Measurements from ENCODE around the gene MICALL1. TPM values are rescaled to one million over a fixed set of nuclear protein-coding genes. Genes with fewer than 3 reads are reported as not detected.
"Not testable (repeated sequence)": the region's sequence is repeated elsewhere in the genome, so short reads cannot be mapped to it uniquely, and the experiment has no call there.

MICALL1 gene
- total RNA-seq, 4 donors from 2014 or later, result 64.7 to 139 (median 88.4) TPM

DNA sequence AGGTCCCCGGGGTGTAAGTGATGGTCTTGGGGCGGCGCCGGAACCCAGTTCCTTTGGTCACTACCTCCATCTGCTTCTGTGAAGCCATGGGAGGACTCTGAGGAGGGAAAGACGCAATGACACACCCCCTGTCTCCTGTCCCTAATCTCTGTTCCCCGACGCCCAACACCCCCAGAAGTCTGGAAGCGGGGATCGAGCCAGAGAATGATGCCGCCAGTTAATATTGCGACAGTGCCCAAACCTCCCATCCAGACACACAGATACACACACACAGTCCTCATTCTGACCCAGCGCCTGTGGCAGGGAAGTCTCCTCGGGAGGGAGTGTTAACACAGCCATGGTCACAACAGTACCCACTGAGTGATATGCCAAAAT lies 47.0 kb downstream of the MICALL1 start:
- 0 to 2% methylated on average over 5 to 10 of the region's 13 CpGs for WGBS, 2 donors
- H3K4me3 ChIP-seq, result peak overlapping the region; percentile 79 to 99 (median 92)
- H3K4me1 ChIP-seq, result peaks cover 16 to 38% (median 21%) of the 10 kb centered on the region in 3 donors
- no peaks in the 10 kb centered on the region for H3K27me3 ChIP-seq
- TF ChIP-seq, protein P1, sequence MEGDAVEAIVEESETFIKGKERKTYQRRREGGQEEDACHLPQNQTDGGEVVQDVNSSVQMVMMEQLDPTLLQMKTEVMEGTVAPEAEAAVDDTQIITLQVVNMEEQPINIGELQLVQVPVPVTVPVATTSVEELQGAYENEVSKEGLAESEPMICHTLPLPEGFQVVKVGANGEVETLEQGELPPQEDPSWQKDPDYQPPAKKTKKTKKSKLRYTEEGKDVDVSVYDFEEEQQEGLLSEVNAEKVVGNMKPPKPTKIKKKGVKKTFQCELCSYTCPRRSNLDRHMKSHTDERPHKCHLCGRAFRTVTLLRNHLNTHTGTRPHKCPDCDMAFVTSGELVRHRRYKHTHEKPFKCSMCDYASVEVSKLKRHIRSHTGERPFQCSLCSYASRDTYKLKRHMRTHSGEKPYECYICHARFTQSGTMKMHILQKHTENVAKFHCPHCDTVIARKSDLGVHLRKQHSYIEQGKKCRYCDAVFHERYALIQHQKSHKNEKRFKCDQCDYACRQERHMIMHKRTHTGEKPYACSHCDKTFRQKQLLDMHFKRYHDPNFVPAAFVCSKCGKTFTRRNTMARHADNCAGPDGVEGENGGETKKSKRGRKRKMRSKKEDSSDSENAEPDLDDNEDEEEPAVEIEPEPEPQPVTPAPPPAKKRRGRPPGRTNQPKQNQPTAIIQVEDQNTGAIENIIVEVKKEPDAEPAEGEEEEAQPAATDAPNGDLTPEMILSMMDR (IDR thresholded peaks at IDR 0.05), result no peak
- no peak for TF ChIP-seq POLR2A (IDR thresholded peaks at IDR 0.05)
- H3K36me3 ChIP-seq, result peaks cover 0 to 21% (median 3%) of the 10 kb centered on the region in 3 donors
- intact Hi-C loops (cut with DNase I), result no loop called here
- no peak for DNase-seq
- H3K27ac ChIP-seq, result peak overlapping the region in 3 of 4 donors; percentile 72 to 89 (median 85)
- no peaks in the 10 kb centered on the region for H3K9me3 ChIP-seq

DNA sequence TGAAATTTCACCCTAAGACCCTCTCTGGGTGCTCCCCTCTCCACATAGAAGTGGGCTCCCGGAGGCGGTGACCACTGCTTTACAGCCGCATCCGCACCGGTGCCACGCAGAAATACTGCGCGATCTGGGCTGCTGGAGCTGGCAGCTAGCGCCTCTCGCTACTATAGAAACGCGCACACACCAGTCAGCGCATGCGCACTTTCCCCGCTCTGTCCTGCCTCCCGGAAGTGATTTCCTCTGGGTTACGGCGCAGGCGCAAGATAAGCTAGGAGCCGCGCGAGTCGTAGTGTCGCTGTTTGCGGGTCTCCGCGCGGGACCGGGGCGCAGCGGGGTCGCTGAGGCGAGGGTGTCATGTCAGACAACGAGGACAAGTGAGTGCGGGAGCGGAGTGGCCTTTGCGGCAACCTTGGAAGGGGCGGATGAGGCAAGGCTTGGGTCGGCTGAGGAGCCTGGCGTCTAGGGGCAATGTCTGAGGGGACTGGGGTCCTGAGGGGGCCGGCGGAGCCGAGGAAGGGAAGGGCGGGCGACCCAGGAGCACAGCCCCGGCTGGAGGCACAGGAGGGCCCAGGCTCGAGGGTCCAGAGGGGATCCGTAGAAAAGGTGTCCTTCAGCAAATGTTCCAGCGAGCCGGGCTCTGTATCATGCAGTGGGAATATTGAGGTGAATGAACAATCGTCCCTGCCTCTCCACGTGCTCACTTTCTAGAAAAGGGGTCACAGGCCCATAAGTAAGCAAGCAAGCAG lies 47.5 kb downstream of the MICALL1 start, which contains the start of the genes C22orf23 and POLR2F:
Gene C22orf23 (minus strand): TSS at position 165 of the 743 bp plus-strand sequence. CDS start 452 bp downstream, outside the sequence.
Gene POLR2F (plus strand): TSS at position 263 of the 743 bp plus-strand sequence. CDS start 89 bp downstream, at position 352.
- peak within 1 kb of the TSS; percentile 72 to 89 (median 84) for H3K27ac ChIP-seq
- peaks cover 16 to 38% (median 21%) of the 10 kb centered on the region in 3 donors for H3K4me1 ChIP-seq
- DNase-seq, result peak; percentile 58
- no peaks in the 10 kb centered on the region for H3K27me3 ChIP-seq
- WGBS, 2 donors, result 0 to 1% methylated on average over 11 to 16 of the region's 52 CpGs
- no peaks in the 10 kb centered on the region for H3K9me3 ChIP-seq
- TF ChIP-seq, protein P1 (IDR thresholded peaks at IDR 0.05), result peak in 1 of 6 experiments; percentile 58
- peak in 2 of 4 donors; percentile 30 to 52 for TF ChIP-seq POLR2A (IDR thresholded peaks at IDR 0.05)
- intact Hi-C loops (cut with DNase I), result no loop called here
- peak within 1 kb of the TSS; percentile 79 to 99 (median 92) for H3K4me3 ChIP-seq
- H3K36me3 ChIP-seq, result peaks cover 2 to 27% (median 8%) of the 10 kb centered on the region in 3 donors

DNA sequence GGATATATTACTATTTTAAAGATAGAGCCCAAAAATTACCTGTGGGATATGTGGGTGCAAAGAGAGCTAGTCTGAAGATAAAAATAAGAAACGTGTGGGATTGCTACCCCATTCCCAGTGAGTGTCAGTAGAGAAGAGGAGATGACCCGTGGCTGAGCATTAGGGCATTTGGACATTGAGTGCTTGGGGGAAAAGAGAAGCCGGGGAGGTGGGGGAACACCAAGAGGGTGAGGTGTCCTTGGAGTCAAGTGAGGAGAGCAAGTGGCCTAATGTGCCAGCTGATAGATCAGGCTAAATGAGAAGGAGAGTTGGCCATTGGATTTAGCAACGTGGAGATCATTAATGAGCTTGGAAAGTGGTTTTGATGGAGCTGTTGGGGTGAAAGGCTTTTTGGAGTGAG lies 48.6 kb downstream of the MICALL1 start:
- Histone ChIP-seq H3K27ac (no peak overlapping the region), H3K4me3 (peak overlapping the region in 3 of 4 donors; percentile 79 to 99 (median 90)), H3K36me3 (peaks cover 10 to 38% (median 10%) of the 10 kb centered on the region in 3 donors), H3K27me3 (no peaks in the 10 kb centered on the region), H3K9me3 (no peaks in the 10 kb centered on the region), H3K4me1 (peaks cover 16 to 38% (median 21%) of the 10 kb centered on the region in 3 donors)
- WGBS, 2 donors, result 64 to 66% methylated on average over 4 of the region's 4 CpGs
- TF ChIP-seq, protein P1 (IDR thresholded peaks at IDR 0.05), result no peak
- TF ChIP-seq POLR2A (IDR thresholded peaks at IDR 0.05), result no peak
- no peak for DNase-seq
- intact Hi-C loops (cut with DNase I), result no loop called here

DNA sequence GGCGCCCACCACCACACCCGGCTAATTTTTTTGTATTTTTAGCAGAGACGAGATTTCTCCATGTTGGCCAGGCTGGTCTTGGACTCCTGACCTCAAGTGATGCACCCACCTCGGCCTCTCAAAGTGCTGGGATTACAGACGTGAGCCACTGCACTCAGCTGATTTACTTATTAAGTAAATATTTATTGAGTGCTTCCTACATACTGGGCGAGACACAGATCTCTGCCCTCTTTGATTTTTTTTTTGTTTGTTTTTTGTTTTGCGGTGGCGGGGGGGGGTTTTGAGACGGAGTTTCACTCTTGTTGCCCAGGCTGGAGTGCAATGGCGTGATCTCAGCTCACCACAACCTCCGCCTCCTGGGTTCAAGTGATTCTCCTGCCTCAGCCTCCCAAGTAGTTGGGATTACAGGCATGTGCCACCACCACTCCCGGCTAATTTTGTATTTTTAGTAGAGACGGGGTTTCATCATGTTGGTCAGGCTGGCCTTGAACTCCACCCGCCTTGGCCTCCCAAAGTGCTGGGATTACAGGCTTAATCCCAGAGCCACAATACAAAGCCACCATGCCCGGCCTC lies 49.8 kb downstream of the MICALL1 start:
- H3K4me1 ChIP-seq, result peaks cover 16 to 38% (median 21%) of the 10 kb centered on the region in 3 donors
- peaks cover 12 to 50% (median 19%) of the 10 kb centered on the region in 3 donors for H3K36me3 ChIP-seq
- intact Hi-C loops (cut with DNase I); H3K27ac ChIP-seq; H3K4me3 ChIP-seq; DNase-seq; H3K27me3 ChIP-seq; H3K9me3 ChIP-seq: not testable (repeated sequence)
- 72 to 83% methylated on average over 14 to 15 of the region's 15 CpGs for WGBS, 2 donors

DNA sequence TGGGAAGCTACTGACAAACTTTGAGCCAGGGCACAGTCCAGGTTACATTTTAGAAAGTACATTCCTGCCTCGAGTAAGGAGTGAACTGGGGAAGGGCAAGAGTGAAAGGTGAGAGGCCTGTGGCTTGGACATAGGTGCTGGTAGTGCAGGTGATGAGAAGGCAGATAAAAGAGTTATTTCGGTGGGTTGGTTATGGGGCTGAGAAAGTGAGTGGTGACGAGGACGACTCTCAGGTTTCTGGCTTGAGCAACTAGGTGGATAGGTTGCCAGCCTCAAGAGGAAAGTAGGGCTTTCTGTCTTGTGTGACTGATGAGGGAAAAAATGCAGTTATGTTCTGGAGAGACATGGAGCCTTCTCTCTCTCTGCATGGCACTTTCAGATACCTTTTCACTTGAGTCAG lies 51.1 kb downstream of the MICALL1 start:
- no peak for DNase-seq
- 82 to 87% methylated on average over 4 of the region's 4 CpGs for WGBS, 2 donors
- H3K4me1 ChIP-seq, result peaks cover 16 to 35% (median 18%) of the 10 kb centered on the region in 3 donors
- H3K27me3 ChIP-seq, result no peaks in the 10 kb centered on the region
- no peaks in the 10 kb centered on the region for H3K9me3 ChIP-seq
- H3K36me3 ChIP-seq, result peaks cover 21 to 63% (median 31%) of the 10 kb centered on the region in 3 donors
- H3K27ac ChIP-seq, result no peak overlapping the region
- no peak overlapping the region for H3K4me3 ChIP-seq
- TF ChIP-seq POLR2A (IDR thresholded peaks at IDR 0.05), result no peak
- TF ChIP-seq, protein P1 (IDR thresholded peaks at IDR 0.05), result no peak
- intact Hi-C loops (cut with DNase I), result no loop called here

Measured in esophagus squamous epithelium (tissue), 5 donors.